Osteocyte (in vitro differentiated cells): ENCODE measurements around the gene SLC29A2. TPM values are rescaled to one million over a fixed set of nuclear protein-coding genes. Genes with fewer than 3 reads are reported as not detected.

ENCODE experiments used
- DNase-seq: peaks from one replicate; pipeline ENCODE4 v3.0.0; 2021; ENCODE audit warnings: mixed read lengths; ENCODE audit not compliant: unreplicated experiment; ENCODE audit errors: extremely low spot score
- H3K27ac Mint-ChIP-seq: one replicate; pipeline ENCODE4 v1.8.0; 2021; ENCODE audit warnings: mild to moderate bottlenecking, mixed read lengths; ENCODE audit not compliant: unreplicated experiment
- H3K27me3 Mint-ChIP-seq: one replicate; pipeline ENCODE4 v1.8.0; 2021; ENCODE audit warnings: mixed read lengths; ENCODE audit not compliant: unreplicated experiment
- H3K36me3 Mint-ChIP-seq: one replicate; pipeline ENCODE4 v1.8.0; 2021; ENCODE audit warnings: mixed read lengths; ENCODE audit not compliant: unreplicated experiment
- H3K4me1 Mint-ChIP-seq: one replicate; pipeline ENCODE4 v1.8.0; 2021; ENCODE audit warnings: mixed read lengths; ENCODE audit not compliant: unreplicated experiment
- H3K4me3 Mint-ChIP-seq: one replicate; pipeline ENCODE4 v1.8.0; 2021; ENCODE audit warnings: mild to moderate bottlenecking, moderate library complexity, mixed read lengths; ENCODE audit not compliant: unreplicated experiment
- H3K9me3 Mint-ChIP-seq: one replicate; pipeline ENCODE4 v1.8.0; 2021; ENCODE audit warnings: mixed read lengths; ENCODE audit not compliant: unreplicated experiment
- CTCF ChIP-seq: fragments of 200-600 bp; sonication (generic); IDR thresholded peaks from 2 replicates; pipeline ENCODE4 v1.5.0; 2021; ENCODE audit warnings: antibody characterized with exemption, mild to moderate bottlenecking, moderate library complexity
- long read RNA-seq: library from polyadenylated mRNA; unstranded; transcript quantifications from one replicate; pipeline ENCODE4 v2.0.0, GENCODE V29; 2021
- total RNA-seq: library from RNA; stranded (reverse); gene quantifications from 2 replicates; pipeline ENCODE4 v1.2.1, GENCODE V29; 2021

SLC29A2 gene
- 2.0 and 3.6 TPM in 2 replicates for total RNA-seq
- long read RNA-seq, partial matches to known transcripts: 0 of 1 reads
- long read RNA-seq, other reads (novel, unspliced or antisense): 0 of 1 reads

GRCh38 chr11:66371627-66372415, at the start of gene SLC29A2:
TSS of gene SLC29A2 (minus strand) at chr11:66371760. CDS start at chr11:66371591, 169 bp downstream.
- no peaks in the 10 kb centered on the region for H3K9me3 Mint-ChIP-seq
- H3K36me3 Mint-ChIP-seq: no peaks in the 10 kb centered on the region
- H3K4me1 Mint-ChIP-seq: peaks cover 17% of the 10 kb centered on the region
- H3K4me3 Mint-ChIP-seq: peak within 1 kb of the TSS; percentile 69
- peaks cover 10% of the 10 kb centered on the region for H3K27me3 Mint-ChIP-seq
- no peak for DNase-seq
- H3K27ac Mint-ChIP-seq: peak within 1 kb of the TSS; percentile 87
- no peak for TF ChIP-seq CTCF

- DNase-seq: no peak
- no peaks in the 10 kb centered on the region for H3K9me3 Mint-ChIP-seq
- H3K27ac Mint-ChIP-seq: no peak within 1 kb of the TSS
- H3K36me3 Mint-ChIP-seq: peaks cover 5% of the 10 kb centered on the region
- peaks cover 10% of the 10 kb centered on the region for H3K27me3 Mint-ChIP-seq
- H3K4me1 Mint-ChIP-seq: peaks cover 20% of the 10 kb centered on the region
- TF ChIP-seq CTCF: no peak
- no peak within 1 kb of the TSS for H3K4me3 Mint-ChIP-seq
These were observed 49.3 kb upstream of the SLC29A2 start, which contains the start of gene NPAS4 for GRCh38 chr11:66420671-66421476. TSS of gene NPAS4 (plus strand) at chr11:66421035. CDS start at chr11:66421180, 145 bp downstream.

- no peak for TF ChIP-seq CTCF
- Mint-ChIP-seq H3K27ac (no peak overlapping the region), H3K4me3 (no peak overlapping the region), H3K27me3 (peaks cover 10% of the 10 kb centered on the region), H3K36me3 (peaks cover 5% of the 10 kb centered on the region), H3K4me1 (peaks cover 20% of the 10 kb centered on the region), H3K9me3 (no peaks in the 10 kb centered on the region)
- DNase-seq: no peak
These were observed 48.3 kb upstream of the SLC29A2 start for GRCh38 chr11:66419825-66420224.

GRCh38 chr11:66418986-66419308, 47.4 kb upstream of the SLC29A2 start:
- no peak for TF ChIP-seq CTCF
- peaks cover 2% of the 10 kb centered on the region for H3K36me3 Mint-ChIP-seq
- H3K4me1 Mint-ChIP-seq: peaks cover 20% of the 10 kb centered on the region
- no peak overlapping the region for H3K27ac Mint-ChIP-seq
- no peak overlapping the region for H3K4me3 Mint-ChIP-seq
- no peaks in the 10 kb centered on the region for H3K9me3 Mint-ChIP-seq
- H3K27me3 Mint-ChIP-seq: peaks cover 10% of the 10 kb centered on the region
- DNase-seq: no peak
